Gastrocnemius medialis (tissue), 4 donors: ENCODE data around the gene TADA3. TPM values are rescaled to one million over a fixed set of nuclear protein-coding genes. Genes with fewer than 3 reads are reported as not detected.
A peak's percentile ranks its signal among the peaks of the same experiment; 100 is the strongest.

Experiments used
- ATAC-seq, 2 donors: fragments of 150-250 bp; one replicate each; pipeline ENCODE4 v1.9.1; 2016
- DNase-seq, 2 donors: peaks; one replicate each; pipeline ENCODE4 v3.0.0-alpha.2; 2019
- H3K27ac ChIP-seq, 4 donors: fragments of 200-600 bp; sonication (generic); 1 replicate in 1 of 4; 2 replicates in 3 of 4; pipeline ENCODE4 v1.5.1; 2016 to 2018; ENCODE audit warnings: mild to moderate bottlenecking in 2 of 4, moderate library complexity in 1 of 4
- H3K27me3 ChIP-seq, 3 donors: fragments of 200-600 bp; sonication (generic) in 2 of 3; 1 replicate in 1 of 3; 2 replicates in 2 of 3; pipeline versions ENCODE4 v1.5.1 to v1.6.0; 2016 to 2019; ENCODE audit warnings: mild to moderate bottlenecking in 1 of 3, moderate library complexity in 1 of 3
- H3K36me3 ChIP-seq, 2 donors: fragments of 200-600 bp; sonication (generic) in 1 of 2; one replicate each; pipeline ENCODE4 v1.5.1; 2017 to 2018
- H3K4me1 ChIP-seq, 2 donors: fragments of 200-600 bp; sonication (generic) in 1 of 2; one replicate each; pipeline ENCODE4 v1.5.1; 2016 to 2017; ENCODE audit warnings: mild to moderate bottlenecking in 2 of 2
- H3K4me3 ChIP-seq, 4 donors: fragments of 200-600 bp; sonication (generic) in 3 of 4; 1 replicate in 1 of 4; 2 replicates in 3 of 4; pipeline ENCODE4 v1.5.1; 2016 to 2019; ENCODE audit warnings: mild to moderate bottlenecking in 2 of 4
- H3K9me3 ChIP-seq, 3 donors: fragments of 200-600 bp; sonication (generic) in 2 of 3; 1 replicate in 1 of 3; 2 replicates in 2 of 3; pipeline ENCODE4 v1.5.1; 2016 to 2019
- CTCF ChIP-seq, 5 experiments: fragments of 450-650 bp in 3 of 5; fragments of 200-600 bp in 2 of 5; sonication (generic) in 2 of 5; IDR thresholded peaks in 4 of 5; conservative IDR thresholded peaks in 1 of 5; 1 replicate in 4 of 5; 2 replicates in 1 of 5; pipeline ENCODE4 v1.5.1; 2016 to 2019; ENCODE audit warnings: antibody characterized with exemption in 5 of 5, mild to moderate bottlenecking in 3 of 5, moderate library complexity in 3 of 5
- POLR2A ChIP-seq, 2 donors: fragments of 450-650 bp; IDR thresholded peaks; one replicate each; pipeline ENCODE4 v1.6.1; 2017; ENCODE audit warnings: antibody characterized with exemption in 2 of 2, mild to moderate bottlenecking in 2 of 2, moderate library complexity in 2 of 2
- in situ Hi-C, 4 donors: fragments of 200-750 bp; cut with MboI; loops; one replicate each; pipeline versions ENCODE4 v1.15.0 to v1.8.0; 2017; ENCODE audit warnings: low sequenced_read_pairs in 4 of 4
- intact Hi-C: fragments of 100-400 bp; cut with DNase I; formaldehyde crosslinking; loops from one replicate; pipeline ENCODE4 v1.15.1; 2023; ENCODE audit warnings: low total_unique reads
- total RNA-seq, 4 donors: library from RNA; depleted of rRNA; stranded (reverse); fragments of >200 nt; gene quantifications; one replicate each; pipeline versions ENCODE4 v1.1.0 to v1.2.3, GENCODE V29; 2016

The TADA3 gene
- total RNA-seq, 4 donors from 2014 or later = 58.1 to 83.5 (median 66.7) TPM

- no peak overlapping the region for H3K27ac ChIP-seq
- intact Hi-C loops = no loop called here
Observed at GRCh38 chr3:9818666-9819335, 26.5 kb upstream of the TADA3 start.

GRCh38 chr3:9817436-9817835 is 25.2 kb upstream of the TADA3 start:
- H3K4me3 ChIP-seq = no peak overlapping the region
- in situ Hi-C loops = no loop called here
- H3K9me3 ChIP-seq = no peaks in the 10 kb centered on the region
- peaks cover 0 to 7% of the 10 kb centered on the region in 2 donors for H3K4me1 ChIP-seq
- no peak for ATAC-seq
- no peak for DNase-seq
- TF ChIP-seq POLR2A (IDR thresholded peaks at IDR 0.05) = no peak
- TF ChIP-seq CTCF (IDR thresholded peaks at IDR 0.05 in 4 of 5, conservative IDR thresholded peaks at IDR 0.05 in 1 of 5) = no peak
- H3K36me3 ChIP-seq = no peaks in the 10 kb centered on the region
- H3K27ac ChIP-seq = peak overlapping the region in 1 of 4 donors; percentile 35
- no peaks in the 10 kb centered on the region for H3K27me3 ChIP-seq
- intact Hi-C loops = no loop called here

More at GRCh38 chr3:9818666-9819335, 26.5 kb upstream of the TADA3 start:
- ATAC-seq (no peak), DNase-seq (no peak)
- Histone ChIP-seq H3K4me3 (no peak overlapping the region), H3K36me3 (no peaks in the 10 kb centered on the region), H3K9me3 (no peaks in the 10 kb centered on the region), H3K27me3 (no peaks in the 10 kb centered on the region), H3K4me1 (peaks cover 0 to 7% of the 10 kb centered on the region in 2 donors)
- in situ Hi-C loops = no loop called here
- TF ChIP-seq CTCF (IDR thresholded peaks at IDR 0.05 in 4 of 5, conservative IDR thresholded peaks at IDR 0.05 in 1 of 5) = no peak

GRCh38 chr3:9815986-9816385 is 23.7 kb upstream of the TADA3 start:
- in situ Hi-C loops = no loop called here
- H3K9me3 ChIP-seq = no peaks in the 10 kb centered on the region
- no peak for TF ChIP-seq CTCF (IDR thresholded peaks at IDR 0.05 in 4 of 5, conservative IDR thresholded peaks at IDR 0.05 in 1 of 5)
- no peak for TF ChIP-seq POLR2A (IDR thresholded peaks at IDR 0.05)
- no peak for DNase-seq
- no peaks in the 10 kb centered on the region for H3K36me3 ChIP-seq
- no peak overlapping the region for H3K27ac ChIP-seq
- no peak overlapping the region for H3K4me3 ChIP-seq
- intact Hi-C loops = no loop called here
- ATAC-seq = no peak
- peaks cover 3 to 10% of the 10 kb centered on the region in 2 donors for H3K4me1 ChIP-seq
- no peaks in the 10 kb centered on the region for H3K27me3 ChIP-seq

GRCh38 chr3:9812870-9813483 is 20.7 kb upstream of the TADA3 start:
- DNase-seq (no peak), ATAC-seq (no peak)
- Histone ChIP-seq H3K27me3 (no peaks in the 10 kb centered on the region), H3K9me3 (no peaks in the 10 kb centered on the region), H3K36me3 (no peaks in the 10 kb centered on the region), H3K4me3 (no peak overlapping the region), H3K4me1 (peaks cover 17 to 24% of the 10 kb centered on the region in 2 donors), H3K27ac (no peak overlapping the region)
- TF ChIP-seq CTCF (IDR thresholded peaks at IDR 0.05 in 4 of 5, conservative IDR thresholded peaks at IDR 0.05 in 1 of 5) = no peak
- in situ Hi-C loops = no loop called here
- intact Hi-C loops = no loop called here
